ENCODE data around the gene TSC22D2.

The TSC22D2 gene

DNA sequence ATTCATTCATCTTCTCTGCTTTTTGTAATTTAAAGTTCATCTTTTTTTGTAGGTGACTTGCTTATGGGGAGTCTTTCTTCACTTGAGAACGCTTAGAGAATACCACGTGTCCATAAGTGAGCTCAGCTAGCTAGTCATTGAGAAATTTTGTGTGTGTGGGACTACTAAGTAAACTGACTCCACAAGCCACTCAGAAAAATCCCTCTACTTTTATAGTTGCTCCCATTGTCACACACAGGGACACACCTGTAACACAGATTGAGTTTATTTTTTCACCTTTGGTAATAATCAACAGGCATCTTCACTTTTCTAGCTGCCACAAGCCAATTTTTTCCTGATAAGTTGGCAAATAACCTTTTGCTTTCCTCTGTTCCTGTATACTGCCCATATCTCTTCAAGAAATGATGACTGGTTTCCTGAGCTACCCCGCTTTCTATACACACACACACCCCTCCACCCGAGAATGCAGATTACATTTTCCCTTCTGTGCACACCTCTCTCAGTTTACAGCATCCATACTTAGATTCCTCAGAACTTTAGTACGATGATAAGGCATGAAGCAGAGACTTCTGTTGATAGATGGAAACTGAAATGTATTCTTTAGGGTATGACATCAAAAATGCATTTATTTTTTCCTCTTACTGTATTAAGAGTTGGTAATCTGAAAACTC is 4.6 kb downstream of the TSC22D2 start:
- peak; percentile 94 for DNase-seq (ENCODE audit: low read depth)

DNA sequence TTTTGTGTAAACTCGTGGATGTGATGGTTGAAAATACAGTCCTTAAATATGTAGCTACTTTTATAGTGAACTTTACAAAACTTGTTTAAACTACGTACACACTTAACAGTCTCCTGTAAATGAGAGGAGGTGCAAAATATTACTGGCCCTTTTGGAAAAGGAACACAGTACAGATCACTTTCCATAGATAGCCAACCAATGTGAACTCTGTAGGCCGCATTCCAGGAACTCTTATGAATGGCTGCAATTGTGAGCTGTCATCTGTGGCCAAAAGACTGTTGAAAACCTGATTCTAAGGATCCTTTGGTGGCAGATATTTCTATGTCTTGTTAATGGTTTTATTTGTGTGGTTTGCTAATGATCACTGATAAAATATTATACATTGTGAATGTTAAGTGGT is 6.2 kb downstream of the TSC22D2 start:
- peak; percentile 43 for DNase-seq (ENCODE audit: low read depth)

- no peak for DNase-seq (ENCODE audit: low read depth)
These were observed 6.9 kb downstream of the TSC22D2 start for GRCh38 chr3:150414959-150415358.

DNA sequence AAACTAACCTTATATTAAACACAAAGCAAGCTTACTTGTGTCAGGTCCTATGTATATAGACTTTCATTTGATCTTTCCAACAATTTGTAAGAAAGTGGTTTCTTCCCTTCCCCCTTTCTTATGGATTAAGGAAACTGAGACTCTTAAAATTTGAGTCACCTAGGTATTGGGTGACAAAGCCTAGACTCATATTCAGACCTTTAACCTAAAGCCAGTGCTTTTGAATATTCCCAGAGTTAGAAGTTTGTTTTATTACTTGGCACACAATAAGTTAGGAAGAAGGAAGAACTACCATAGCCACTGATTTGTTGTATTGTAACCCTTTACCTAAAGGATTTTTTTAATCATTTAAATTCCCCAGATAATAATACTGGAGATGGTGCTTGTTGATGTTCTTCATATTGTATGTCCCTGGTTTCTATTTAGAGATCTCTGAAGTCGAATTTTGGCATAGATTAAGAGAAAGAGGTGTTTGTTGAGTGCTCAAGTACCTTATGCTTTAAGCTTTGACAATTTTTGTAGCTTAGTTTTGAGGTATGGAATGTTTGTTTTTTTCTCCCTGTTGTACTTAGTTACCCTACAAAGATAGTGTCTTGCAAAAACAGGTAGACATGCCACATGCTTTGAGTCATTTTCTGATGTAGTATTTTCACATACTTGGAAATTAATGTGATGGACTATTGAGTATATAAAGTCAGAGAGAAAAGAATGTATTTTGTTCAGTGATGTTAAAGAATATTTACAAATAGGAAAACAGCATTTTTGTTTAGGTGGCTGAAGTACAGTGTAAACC is 11.2 kb downstream of the TSC22D2 start:
- no peak for DNase-seq (ENCODE audit: low read depth)

DNA sequence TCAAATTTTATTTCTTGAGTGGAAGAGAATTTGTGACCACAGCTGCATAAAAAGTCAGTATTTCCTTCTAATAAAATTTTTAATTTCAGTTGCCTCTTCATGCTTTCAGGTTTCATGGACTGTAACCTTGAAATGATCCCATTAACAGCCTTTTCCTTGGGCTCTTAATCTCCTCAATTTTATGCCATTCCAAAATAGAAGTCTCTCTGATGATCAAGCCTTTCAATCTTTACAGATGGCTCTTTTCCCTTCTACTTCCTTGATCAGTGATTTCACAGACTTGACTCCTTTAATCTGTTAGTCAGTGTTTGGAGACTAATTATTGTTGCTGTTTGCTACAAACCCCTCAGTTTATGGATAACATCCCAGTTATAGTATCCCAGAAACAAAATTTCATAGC is 11.9 kb downstream of the TSC22D2 start:
- no peak for DNase-seq (ENCODE audit: low read depth)

DNA sequence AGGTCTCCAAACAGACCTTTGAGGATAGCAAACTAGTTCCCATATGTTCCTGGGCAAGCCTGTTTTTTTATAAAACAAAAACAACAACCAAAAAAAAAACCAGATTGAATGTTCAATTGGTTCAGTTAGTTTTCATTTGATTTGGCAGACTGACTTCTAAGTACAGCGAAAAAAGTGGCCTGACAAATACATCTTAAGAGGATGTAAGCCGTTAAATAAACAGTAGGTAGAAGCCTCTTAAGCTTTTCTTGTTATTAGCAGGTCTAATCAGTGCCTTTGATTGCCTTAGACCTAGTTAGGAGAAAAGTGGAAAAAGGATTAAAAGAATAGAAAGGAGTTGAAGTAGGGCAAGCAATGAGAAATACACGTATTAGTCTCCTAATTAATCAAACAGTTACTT is 13.2 kb downstream of the TSC22D2 start:
- DNase-seq (ENCODE audit: low read depth): no peak

GRCh38 chr3:150421799-150422548 is 13.9 kb downstream of the TSC22D2 start:
- DNase-seq (ENCODE audit: low read depth): peak; percentile 70

DNA sequence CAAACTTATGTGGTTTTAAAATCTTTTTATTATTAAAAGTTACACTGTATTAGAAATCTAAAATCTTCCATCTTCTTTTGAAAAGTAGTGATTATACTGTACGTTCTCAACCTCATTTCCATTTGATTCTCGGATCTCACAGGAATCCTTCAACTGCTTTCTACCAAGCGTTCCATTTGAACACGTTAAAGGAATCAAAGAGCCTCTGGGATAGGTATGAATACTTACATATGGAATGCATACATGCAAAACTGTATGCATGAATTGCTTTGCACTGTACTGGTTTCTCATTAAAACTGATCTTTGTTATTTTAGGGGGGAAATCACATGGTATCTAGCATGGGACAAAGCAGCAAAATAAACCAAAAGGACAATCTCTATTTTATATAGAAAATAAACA is 14.8 kb downstream of the TSC22D2 start:
- DNase-seq (ENCODE audit: low read depth): no peak

DNA sequence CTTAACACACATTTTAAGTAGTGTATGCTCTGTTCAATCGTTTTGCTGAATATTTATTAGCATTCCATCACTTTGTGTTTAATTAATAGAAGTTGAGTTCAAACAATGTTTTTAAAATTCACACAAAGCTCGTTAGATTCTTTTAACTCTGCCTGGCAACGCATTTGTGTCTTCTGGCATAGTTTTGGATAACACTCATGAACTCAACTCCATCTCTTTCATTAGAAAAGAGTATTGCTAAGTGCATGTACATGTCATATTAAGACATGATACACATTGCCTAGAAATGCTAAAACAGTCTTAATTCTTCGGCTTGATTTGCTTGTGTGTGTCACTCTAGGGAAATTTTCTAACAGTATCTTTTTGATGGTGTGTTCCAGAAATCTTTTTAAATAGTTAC is 15.7 kb downstream of the TSC22D2 start:
- DNase-seq (ENCODE audit: low read depth): no peak

DNA sequence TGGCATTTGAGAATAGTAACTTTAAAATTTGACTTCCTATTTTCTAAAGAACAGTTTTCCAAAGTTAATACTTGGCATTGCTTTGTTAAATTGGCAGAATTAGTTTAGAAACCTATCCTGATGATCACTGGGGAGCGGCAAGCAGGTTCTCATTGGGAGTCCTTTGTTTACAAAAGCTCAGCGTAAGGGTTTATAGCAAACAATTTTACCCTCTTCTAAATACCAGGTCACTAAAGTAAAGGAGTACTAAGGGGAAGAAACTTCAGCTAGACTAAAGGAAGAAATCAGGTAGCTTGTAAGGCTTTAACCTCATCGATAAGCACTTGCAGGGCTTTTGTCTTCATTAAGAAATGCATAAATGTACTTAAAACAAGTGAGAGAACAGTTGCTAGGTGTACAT is 18.2 kb downstream of the TSC22D2 start:
- no peak for DNase-seq (ENCODE audit: low read depth)

DNA sequence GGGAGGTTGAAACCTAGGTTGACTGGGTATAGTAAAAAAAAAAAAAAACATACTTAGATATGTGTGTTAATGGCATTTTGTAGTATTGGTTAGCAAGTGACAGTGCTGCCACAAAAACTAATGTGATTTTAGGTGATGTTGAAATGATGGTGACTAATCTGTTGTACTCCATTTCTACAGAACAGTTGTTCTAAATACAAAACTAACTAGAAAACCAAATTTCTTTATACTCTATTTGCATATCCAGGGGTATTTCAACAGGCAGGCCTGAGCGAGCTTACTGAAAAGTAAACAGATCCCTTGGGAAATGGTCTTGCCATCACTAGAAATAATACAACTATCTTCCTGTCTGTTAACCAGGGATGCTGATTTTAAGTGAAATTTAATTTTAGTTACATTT is 20.5 kb downstream of the TSC22D2 start:
- DNase-seq (ENCODE audit: low read depth): no peak

DNA sequence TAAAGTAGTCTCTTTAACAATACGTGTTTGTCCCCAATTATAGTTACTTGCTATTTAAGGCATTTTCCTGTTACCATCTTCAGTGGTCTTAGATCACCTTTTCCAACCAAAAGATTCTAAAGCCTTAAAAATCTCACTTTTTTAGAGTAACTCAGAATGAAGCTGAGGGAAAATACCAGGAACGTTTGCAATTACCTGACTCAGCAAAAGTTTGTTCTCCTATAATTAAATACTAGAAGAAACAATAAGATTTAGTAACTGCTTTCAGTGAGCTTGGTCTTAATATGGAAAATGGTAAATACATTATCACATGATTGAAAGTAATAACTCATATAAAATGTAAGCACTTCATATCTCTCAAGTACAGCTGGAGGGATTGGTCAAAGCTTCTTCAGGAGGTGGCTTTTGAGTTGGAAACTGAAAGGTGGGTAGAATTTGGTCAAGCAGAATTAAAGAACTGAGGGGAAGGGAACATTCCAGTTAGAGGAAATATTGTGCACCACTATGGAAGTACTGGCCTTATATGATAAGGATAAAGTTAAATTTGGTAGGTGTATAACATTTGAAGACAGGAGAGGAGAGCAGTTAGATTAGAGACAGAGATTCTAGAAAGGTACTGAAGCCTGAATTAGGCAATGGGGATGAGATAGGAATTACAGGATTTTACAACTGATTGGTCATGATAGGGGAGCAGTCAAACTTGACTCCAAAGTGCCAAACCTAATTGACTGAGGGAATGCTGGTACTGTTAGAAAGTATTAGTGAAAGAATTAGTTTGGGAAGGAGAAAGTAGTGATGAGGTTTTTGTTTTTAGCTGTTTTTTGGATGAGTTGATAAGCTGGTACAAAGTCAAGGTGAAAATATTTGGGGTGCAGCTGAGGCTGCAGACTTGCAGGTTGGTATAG is 21.9 kb downstream of the TSC22D2 start:
- no peak for DNase-seq (ENCODE audit: low read depth)

DNA sequence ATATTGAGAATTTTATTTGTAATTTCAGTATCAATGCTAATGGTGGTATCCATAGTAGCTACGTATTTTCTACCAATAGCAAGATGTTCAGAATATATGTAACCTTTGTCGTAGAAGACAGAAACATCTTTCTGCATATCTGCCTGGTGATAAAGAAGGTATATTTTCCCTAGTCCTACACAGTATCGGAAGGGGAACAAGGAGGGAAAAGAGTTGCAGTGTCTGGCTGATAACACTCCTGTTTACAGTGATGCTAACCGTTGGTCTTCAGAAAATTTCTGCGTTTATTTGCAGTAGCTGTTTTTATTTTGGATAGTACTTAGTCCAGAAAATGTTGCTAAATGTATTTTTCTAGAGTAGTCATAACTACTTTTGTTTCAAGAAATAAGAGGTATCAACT is 25.2 kb downstream of the TSC22D2 start:
- DNase-seq (ENCODE audit: low read depth): no peak

DNA sequence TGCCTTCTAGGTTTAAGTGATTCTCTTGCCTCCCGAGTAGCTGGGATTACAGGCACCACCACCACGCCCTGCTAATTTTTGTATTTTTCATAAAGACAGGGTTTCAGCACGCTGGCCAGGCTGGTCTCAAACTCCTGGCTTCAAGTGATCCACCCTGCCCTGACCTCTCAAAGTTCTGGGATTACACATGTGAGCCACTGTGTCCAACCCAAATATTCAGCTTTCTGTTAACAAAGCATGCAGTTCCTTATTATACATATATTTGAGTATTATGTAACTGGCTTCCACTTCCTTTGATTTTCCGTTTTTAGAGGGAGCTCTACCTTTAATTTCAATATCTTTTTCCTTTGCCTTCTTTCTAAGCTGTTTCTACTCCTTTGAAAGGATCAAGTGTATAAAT is 26.1 kb downstream of the TSC22D2 start:
- DNase-seq (ENCODE audit: low read depth): no peak

GRCh38 chr3:150436161-150436560 is 28.1 kb downstream of the TSC22D2 start:
- no peak for DNase-seq (ENCODE audit: low read depth)

GRCh38 chr3:150439657-150440056 is 31.6 kb downstream of the TSC22D2 start:
- no peak for DNase-seq (ENCODE audit: low read depth)

- DNase-seq (ENCODE audit: low read depth): peak; percentile 49
These were observed 35.2 kb downstream of the TSC22D2 start for GRCh38 chr3:150443331-150443741.

- DNase-seq (ENCODE audit: low read depth): no peak
These were observed 36.3 kb downstream of the TSC22D2 start for GRCh38 chr3:150444371-150444770.

GRCh38 chr3:150446470-150446977 is 38.4 kb downstream of the TSC22D2 start:
- no peak for DNase-seq (ENCODE audit: low read depth)

DNA sequence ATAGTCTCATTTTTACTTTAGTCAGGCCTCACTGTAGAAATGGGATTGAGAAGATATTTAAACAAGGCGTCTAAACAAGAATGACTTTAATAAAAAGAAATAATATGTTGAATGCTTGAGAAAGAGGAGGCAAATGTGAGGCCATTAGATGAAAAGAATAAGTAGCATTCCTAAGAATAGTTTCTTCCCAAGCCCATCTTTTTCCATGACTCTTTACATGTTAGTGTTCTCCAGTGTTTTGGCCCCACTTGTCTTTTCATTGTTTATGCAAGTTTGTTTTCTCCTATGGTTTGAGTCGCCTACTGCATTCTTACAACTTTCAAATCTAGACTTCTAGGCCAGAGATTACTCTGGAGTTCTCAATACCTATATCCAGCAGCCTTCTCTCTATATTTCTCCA is 39.0 kb downstream of the TSC22D2 start:
- no peak for DNase-seq (ENCODE audit: low read depth)

DNA sequence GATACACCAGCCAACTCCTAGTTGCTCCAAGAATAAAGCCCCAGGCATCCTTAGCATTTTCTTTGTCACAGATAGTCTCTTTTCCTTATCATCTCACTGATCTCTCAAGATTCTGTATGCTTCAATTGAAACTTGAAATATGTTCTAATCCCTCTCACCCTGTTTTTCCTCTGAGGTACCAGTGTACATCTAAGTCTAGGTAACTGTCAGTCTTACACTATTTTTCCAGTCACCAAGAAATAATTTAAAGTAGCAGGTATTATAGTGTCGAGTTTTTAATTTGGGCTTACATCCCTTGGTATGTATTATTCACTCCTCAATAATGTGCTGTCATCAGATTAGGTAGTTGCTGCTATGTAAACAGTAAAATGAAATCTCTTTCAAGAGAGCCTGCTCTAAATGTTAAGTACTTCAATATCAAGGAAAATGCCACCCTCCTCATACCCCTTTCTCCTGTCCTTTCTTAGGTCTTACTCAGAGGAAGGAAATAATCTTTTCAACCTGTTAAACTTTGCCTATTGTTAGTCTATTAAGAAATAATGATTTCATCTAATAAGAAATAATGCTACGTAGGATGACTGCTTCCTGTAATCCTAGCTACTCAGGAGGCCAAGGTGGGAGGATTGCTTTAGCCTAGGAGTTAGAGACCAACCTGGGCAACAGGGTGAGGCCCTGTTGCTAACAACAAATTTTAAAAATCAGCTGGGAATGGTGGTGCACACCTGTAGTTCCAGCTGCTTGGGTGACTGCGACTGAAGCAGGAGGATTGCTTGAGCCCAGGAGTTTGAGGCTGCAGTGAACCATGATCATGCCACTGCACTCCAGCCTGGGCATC is 39.8 kb downstream of the TSC22D2 start:
- DNase-seq (ENCODE audit: low read depth): peak; percentile 31
